ENCODE results near the gene GATA6. TPM values are rescaled to one million over a fixed set of nuclear protein-coding genes. Genes with fewer than 3 reads are reported as not detected.

Gene GATA6
- total RNA-seq: 26.6 TPM
- long read RNA-seq, transcript GATA6-202 (6 exons, 2,057 nt): major isoform, 23 of 47 reads
- long read RNA-seq, partial matches to known transcripts: 17 of 47 reads
- long read RNA-seq, other reads (novel, unspliced or antisense): 7 of 47 reads

DNA sequence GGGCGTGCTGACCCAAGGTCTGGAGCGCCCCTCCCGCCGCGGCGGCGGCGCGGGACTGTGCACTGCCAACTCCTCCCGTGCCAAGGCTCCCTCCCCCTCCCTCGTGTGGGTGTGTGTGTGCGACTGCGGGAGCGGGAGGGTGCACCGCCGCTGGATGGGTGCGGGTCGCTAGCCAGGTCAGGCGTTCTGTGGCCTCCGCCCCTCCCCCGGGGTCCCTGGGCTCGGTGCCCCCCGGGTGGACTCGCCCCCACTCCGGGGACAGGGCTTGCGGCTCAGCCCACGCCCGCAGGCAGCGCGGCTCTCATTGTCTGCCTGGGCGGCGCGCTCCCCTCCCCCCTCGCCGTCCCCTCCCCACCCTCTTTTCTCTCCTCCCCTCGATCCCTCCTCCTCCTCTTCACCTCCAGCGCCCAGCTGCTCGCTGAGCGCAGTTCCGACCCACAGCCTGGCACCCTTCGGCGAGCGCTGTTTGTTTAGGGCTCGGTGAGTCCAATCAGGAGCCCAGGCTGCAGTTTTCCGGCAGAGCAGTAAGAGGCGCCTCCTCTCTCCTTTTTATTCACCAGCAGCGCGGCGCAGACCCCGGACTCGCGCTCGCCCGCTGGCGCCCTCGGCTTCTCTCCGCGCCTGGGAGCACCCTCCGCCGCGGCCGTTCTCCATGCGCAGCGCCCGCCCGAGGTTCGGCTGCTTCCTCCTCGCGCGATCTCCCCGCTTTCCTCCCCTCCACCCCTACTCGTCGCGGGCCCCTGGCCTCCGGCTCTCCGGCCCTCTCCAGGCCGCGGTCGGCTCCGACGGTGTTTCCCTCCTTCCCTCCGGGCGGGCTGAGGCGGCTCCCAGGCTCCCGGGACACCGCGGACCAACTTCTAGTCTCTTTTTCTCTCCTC, at the start of gene GATA6:
Gene GATA6, plus strand, starts transcription at position 579 of the 878 bp plus-strand sequence. CDS start 1,556 bp downstream, outside the sequence.
- DNase-seq (ENCODE audit: low spot score): no peak

DNA sequence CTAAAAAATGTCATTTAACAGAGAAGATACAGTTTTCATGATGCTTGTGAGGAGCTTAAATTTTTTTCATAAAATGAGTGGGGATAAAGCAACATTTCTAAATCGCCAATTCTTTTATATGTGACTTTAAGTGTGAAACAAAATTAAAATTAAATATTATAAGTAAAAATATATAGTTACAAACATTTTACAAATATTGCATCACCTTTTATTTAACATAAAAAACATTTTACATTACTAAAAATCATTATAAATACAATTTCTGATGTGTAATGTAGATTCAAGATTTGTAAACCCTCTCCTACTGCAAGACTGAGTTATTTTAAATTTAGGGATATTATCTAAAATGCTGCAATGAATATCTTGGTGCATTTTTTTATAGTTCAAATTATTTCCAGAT, 44.4 kb upstream of the GATA6 start:
- no peak for DNase-seq (ENCODE audit: low spot score)

DNA sequence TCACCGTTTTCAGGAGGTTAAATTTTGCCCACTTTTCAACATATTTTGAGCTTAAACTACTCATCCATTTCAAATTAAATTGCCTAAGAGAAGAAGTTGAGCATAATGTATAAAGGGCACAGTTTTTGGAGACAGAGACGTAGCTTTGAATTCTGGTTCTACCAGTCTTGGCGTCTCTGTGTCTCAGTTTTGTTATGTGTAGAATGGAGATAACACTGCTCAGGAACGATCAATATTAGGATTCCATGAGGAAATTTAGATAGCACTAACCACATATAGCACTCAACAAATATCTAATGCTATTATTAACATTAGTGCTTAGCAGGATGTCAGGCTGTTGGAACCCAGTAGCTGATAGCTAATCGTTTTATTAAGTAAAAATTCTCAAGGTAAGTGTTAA, 40.4 kb upstream of the GATA6 start:
- DNase-seq (ENCODE audit: low spot score): no peak

DNA sequence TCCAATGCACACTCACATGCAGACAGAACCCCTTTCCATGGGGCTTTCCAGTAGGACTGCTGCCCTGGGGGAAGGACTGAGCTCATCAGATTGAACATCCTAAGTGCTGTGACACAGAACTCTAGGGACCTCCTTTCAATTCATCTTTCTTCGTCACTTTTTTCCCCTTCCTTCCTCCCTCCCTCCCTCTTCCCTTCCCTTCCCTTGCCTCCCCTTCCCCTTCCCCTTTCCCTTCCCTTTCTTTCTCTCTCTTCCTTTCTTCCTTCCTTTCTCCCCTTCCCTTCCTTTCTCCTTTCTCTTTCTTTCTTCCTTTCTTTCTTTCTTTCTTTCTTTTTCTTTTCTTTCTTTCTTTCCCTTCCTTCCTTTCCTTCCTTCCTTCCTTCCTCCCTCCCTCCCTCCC, 39.6 kb upstream of the GATA6 start:
- DNase-seq (ENCODE audit: low spot score): no peak

GRCh38 chr18:22132258-22132657, 37.1 kb upstream of the GATA6 start:
- DNase-seq (ENCODE audit: low spot score): no peak

DNA sequence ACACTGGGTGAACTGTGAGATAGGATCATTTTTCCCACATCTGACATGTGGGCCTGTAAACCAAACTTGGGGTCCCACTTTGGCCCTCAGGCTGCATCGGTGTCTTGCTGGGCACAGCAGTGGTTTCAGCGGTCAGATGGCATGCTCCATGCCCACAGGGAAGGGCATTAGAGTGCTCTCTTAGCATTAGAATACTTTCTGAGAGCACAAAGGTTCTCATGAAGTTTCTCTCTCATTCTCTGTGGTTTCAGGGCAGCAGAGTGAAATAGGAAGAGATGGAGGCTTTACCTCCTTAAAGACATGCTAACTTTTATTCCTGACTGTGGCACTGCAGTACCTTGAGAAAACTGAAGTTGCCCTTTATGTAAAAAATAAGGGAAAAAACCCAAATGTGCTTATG, 36.6 kb upstream of the GATA6 start:
- no peak for DNase-seq (ENCODE audit: low spot score)

DNA sequence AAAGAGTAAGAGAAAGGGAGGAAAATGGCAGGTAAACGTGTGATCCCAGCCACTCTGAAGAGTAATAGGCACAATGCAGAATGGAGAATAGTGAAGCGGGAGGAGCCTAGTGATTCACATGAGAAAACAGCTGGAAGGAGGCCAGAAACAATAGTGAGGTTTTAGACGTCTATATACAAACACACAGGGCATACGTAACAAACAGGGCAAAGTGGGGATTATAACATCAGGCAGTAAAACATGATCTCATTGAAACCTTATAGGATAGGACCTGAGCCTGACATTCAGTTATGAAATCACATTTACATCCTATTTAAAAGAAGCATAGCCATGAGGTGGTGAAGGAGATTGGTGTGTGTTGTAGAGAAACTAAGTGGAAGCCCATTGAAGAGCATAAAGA, 33.0 kb upstream of the GATA6 start:
- no peak for DNase-seq (ENCODE audit: low spot score)

- DNase-seq (ENCODE audit: low spot score): no peak
These were observed 28.2 kb upstream of the GATA6 start for GRCh38 chr18:22141211-22141610.

- no peak for DNase-seq (ENCODE audit: low spot score)
These were observed 25.7 kb upstream of the GATA6 start for GRCh38 chr18:22143347-22144340.

GRCh38 chr18:22145160-22145559, 24.2 kb upstream of the GATA6 start:
- no peak for DNase-seq (ENCODE audit: low spot score)

DNA sequence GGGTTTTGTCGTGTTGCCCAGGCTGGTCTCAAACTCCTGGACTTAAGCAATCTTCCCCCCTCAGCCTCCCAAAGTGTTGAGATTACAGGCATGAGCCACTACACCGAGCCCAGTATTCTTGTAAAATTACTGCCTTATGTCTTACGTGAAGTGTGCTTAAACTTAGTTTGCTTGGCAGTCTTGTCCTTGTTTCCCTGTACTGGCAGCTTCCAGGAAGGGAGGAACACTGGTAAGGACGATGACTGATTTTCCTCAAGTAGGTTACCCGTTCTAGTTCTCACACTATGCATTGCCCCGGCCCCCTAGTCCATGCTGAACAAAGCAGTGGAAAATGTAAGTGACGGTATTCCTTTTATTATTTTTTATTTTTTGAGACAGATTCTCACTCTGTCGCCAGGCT, 19.7 kb upstream of the GATA6 start:
- DNase-seq (ENCODE audit: low spot score): no peak

GRCh38 chr18:22152093-22152492, 17.3 kb upstream of the GATA6 start:
- DNase-seq (ENCODE audit: low spot score): no peak

- DNase-seq (ENCODE audit: low spot score): no peak
These were observed 16.0 kb upstream of the GATA6 start for GRCh38 chr18:22153428-22153827.

GRCh38 chr18:22155584-22155983, 13.8 kb upstream of the GATA6 start:
- no peak for DNase-seq (ENCODE audit: low spot score)

DNA sequence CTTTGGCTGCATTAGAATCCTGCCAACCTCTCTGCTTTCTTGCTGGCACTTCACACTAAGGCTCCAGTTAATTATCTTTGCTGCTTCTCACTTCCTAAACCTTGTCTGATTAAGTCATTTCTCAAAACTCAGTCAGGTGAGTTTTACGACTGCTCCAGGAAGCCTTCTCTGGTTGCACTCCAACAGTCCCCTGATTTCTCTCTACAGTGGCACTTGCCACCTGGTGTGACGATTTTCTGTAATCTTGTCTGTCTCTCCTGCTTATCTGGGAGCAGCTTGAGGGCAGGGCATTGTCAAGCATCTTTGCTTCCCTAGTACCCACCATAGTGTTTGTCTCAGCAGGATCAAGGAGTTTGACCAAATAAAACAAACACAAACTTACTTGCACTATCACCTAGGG, 10.4 kb upstream of the GATA6 start:
- no peak for DNase-seq (ENCODE audit: low spot score)

- DNase-seq (ENCODE audit: low spot score): no peak
These were observed 8.3 kb upstream of the GATA6 start for GRCh38 chr18:22161090-22161489.

GRCh38 chr18:22163416-22164161, 5.8 kb upstream of the GATA6 start:
- no peak for DNase-seq (ENCODE audit: low spot score)

- DNase-seq (ENCODE audit: low spot score): no peak
These were observed 4.9 kb upstream of the GATA6 start for GRCh38 chr18:22164337-22165048.

DNA sequence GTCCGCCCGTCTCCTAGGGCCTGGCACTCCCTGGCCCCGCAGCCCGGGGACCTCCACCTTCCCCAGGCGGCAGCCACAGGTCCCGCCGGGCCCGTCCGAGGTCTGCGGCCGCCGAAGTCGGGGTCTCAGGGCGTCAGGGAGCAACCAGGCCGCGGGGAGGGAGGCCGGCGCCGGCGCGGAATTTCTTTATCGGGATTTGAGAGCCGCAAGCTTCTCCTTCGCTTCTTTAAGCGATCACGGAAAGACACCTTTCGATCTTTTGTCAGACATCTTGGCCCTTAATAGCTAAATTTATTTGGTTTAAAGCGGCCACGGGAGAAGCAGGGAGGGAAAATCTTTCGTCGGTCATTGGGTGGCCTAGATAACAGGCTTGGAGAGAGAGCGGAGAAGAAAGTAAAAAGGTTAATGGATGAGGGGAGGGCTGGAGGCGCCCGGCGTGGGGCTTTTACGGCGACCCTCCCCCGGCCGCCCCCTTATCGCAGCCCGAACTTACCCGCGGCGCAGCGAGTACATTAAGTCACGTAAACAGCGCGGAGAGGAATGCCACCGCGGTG, 4.3 kb upstream of the GATA6 start:
- no peak for DNase-seq (ENCODE audit: low spot score)

DNA sequence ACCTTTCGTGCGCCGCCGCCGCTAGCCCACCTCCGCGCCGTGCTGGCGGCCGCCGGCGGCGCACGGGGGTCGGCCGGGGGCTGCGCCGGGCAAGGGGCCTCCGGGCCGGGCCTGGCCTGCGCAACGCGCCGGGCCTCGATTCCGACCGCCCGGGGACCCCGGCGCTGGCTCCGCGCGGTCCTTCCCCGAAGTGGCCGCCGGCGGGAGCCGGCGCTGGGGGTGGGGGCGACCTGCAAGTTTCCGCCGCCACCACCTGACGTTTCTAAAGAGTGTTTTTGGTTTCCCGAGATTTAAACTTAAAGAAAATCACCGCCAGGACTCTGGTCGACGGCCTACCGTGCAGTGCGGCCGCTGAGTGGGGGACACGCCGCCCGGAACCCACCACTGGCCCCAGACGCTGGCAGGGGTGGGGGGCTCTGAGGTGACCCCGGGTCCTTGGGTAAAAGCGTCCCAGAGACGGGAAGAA, 3.8 kb upstream of the GATA6 start:
- no peak for DNase-seq (ENCODE audit: low spot score)
